Colonic mucosa (tissue), 4 donors: ENCODE measurements around the gene C12orf60. TPM values are rescaled to one million over a fixed set of nuclear protein-coding genes. Genes with fewer than 3 reads are reported as not detected.

Experiments used
- DNase-seq: peaks from one replicate; pipeline ENCODE4 v3.0.0-alpha.2; 2020
- H3K27ac ChIP-seq: fragments of 200-600 bp; one replicate; pipeline ENCODE4 v1.8.0; 2021
- H3K27me3 ChIP-seq: fragments of 200-600 bp; one replicate; pipeline ENCODE4 v1.8.0; 2021
- H3K36me3 ChIP-seq: fragments of 200-600 bp; one replicate; pipeline ENCODE4 v1.8.0; 2021
- H3K4me1 ChIP-seq: fragments of 200-600 bp; one replicate; pipeline ENCODE4 v1.8.0; 2021; ENCODE audit warnings: mild to moderate bottlenecking
- H3K4me3 ChIP-seq: fragments of 200-600 bp; one replicate; pipeline ENCODE4 v1.8.0; 2021
- H3K9ac ChIP-seq, 2 donors: one replicate each; pipeline ENCODE4 v1.7.0; 2013; ENCODE audit warnings: control low read depth in 2 of 2, low read depth in 2 of 2, low read length in 2 of 2
- H3K9me3 ChIP-seq: fragments of 200-600 bp; one replicate; pipeline ENCODE4 v1.8.0; 2021
- CTCF ChIP-seq: fragments of 200-600 bp; IDR thresholded peaks from one replicate; pipeline ENCODE4 v1.8.0; 2022; ENCODE audit warnings: antibody characterized with exemption, mild to moderate bottlenecking
- intact Hi-C: fragments of 100-400 bp; cut with DNase I; formaldehyde crosslinking; loops from one replicate; pipeline ENCODE4 v1.14.1; 2022
- total RNA-seq, 2 donors: library from RNA; stranded (reverse); fragmentation: NEBNext Ultra II Directional in 1 of 2; extraction: Animal tissue kit (Norgen Biotek cat#: 25700) in 1 of 2; gene quantifications; one replicate each; pipeline ENCODE4 v1.2.1, GENCODE V29; 2021
- donor health status: healthy.
- donor health status: DM: no; HTN: no; CAD: no.
- donor health status: DM: no; HTN: no; CAD: no.

The C12orf60 gene
- total RNA-seq, 2 donors from 2014 or later, result 0.42 to 0.89 TPM

DNA sequence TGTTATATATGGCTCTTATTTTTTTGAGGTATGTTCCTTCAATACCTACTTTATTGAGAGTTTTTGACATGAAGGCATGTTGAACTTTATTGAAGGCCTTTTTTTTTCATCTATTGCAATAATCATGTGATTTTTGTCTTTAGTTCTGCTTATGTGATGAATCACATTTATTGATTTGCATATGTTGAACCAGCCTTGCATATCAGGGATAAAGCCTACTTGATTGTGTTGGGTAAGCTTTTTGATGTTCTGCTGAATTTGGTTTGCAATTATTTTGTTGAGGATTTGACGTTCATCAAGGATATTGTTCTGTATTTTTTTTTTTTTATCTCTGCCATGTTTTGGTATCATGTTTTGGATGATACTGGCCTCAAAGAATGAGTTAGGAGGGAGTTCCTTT, 55.0 kb downstream of the C12orf60 start:
- H3K27me3 ChIP-seq, result no peaks in the 10 kb centered on the region

DNA sequence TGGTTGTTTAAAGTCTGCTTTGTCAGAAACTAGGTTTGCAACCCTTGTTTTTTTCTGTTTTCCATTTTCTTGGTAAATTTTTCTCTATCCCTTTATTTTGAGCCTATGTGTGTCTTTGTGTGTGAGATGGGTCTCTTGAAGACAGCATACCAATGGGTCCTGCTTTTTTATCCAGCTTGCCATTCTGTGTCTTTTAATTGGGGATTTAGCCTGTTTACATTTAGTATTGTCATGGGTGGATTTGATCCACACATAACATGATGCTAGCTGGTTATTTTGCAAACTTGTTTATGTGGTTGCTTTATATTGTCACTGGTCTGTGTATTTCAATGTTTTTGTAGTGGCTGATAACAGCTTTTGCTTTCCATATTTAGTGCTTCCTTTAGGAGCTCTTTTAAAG, 57.0 kb downstream of the C12orf60 start:
- no peak for DNase-seq
- Histone ChIP-seq H3K4me3 (no peak overlapping the region), H3K27ac (no peak overlapping the region), H3K9me3 (no peaks in the 10 kb centered on the region), H3K27me3 (no peaks in the 10 kb centered on the region), H3K4me1 (no peaks in the 10 kb centered on the region), H3K9ac (no peak overlapping the region), H3K36me3 (no peaks in the 10 kb centered on the region)
- intact Hi-C loops, result no loop called here
- no peak for TF ChIP-seq CTCF

More for the DNA sequence above, 55.0 kb downstream of the C12orf60 start:
- DNase-seq, result no peak
- Histone ChIP-seq H3K27ac (no peak overlapping the region), H3K4me1 (no peaks in the 10 kb centered on the region), H3K9ac (no peak overlapping the region), H3K9me3 (no peaks in the 10 kb centered on the region), H3K36me3 (no peaks in the 10 kb centered on the region), H3K4me3 (no peak overlapping the region)
- TF ChIP-seq CTCF, result no peak
- intact Hi-C loops, result no loop called here

DNA sequence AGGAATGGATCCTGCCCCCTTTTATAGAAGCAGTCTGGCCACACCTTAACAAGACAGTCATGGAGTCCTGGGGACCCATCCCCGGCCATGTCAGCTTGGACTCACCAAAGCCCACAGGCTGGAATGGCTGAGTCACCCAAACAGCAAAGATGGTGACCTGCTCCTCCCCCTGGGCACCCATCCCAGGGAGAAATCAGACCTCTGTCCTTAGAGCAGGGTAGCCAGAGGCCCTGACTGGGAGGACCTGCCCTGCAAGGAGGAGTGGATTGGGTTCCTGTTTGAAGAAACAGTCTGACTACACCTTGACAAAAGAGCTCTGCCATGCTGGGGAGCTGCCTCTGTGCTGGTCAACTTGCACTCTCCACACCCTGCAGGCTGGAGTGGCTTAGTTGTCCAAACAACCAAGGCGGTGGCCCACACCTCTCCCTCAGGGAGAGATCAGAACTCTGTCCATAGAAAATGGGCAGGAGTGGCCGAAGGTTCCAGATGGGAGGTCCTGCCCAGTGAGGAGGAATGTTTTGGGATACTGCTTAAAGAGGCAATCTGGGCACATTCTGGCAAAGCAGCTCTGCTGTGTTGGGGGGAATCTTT, 65.5 kb downstream of the C12orf60 start:
- H3K9ac ChIP-seq, result no peak overlapping the region
- no peaks in the 10 kb centered on the region for H3K36me3 ChIP-seq

GRCh38 chr12:14871247-14871646, 67.8 kb downstream of the C12orf60 start:
- TF ChIP-seq CTCF, result no peak
- Histone ChIP-seq H3K9ac (no peak overlapping the region), H3K27ac (no peak overlapping the region), H3K4me3 (no peak overlapping the region), H3K36me3 (no peaks in the 10 kb centered on the region), H3K4me1 (no peaks in the 10 kb centered on the region), H3K9me3 (no peaks in the 10 kb centered on the region), H3K27me3 (no peaks in the 10 kb centered on the region)
- intact Hi-C loops, result no loop called here
- no peak for DNase-seq

More for the DNA sequence above, 65.5 kb downstream of the C12orf60 start:
- Histone ChIP-seq H3K27me3 (no peaks in the 10 kb centered on the region), H3K9me3 (no peaks in the 10 kb centered on the region), H3K27ac (no peak overlapping the region), H3K4me1 (no peaks in the 10 kb centered on the region), H3K4me3 (no peak overlapping the region)
- intact Hi-C loops, result no loop called here
- TF ChIP-seq CTCF, result no peak
- no peak for DNase-seq

GRCh38 chr12:14871886-14872285, 68.4 kb downstream of the C12orf60 start:
- Histone ChIP-seq H3K4me3 (no peak overlapping the region), H3K27ac (no peak overlapping the region), H3K27me3 (no peaks in the 10 kb centered on the region), H3K4me1 (no peaks in the 10 kb centered on the region), H3K36me3 (no peaks in the 10 kb centered on the region), H3K9ac (no peak overlapping the region), H3K9me3 (no peaks in the 10 kb centered on the region)
- intact Hi-C loops, result no loop called here
- DNase-seq, result no peak
- no peak for TF ChIP-seq CTCF
